NCI-H187 treated with DMSO at 0.1 percent for 48 hours (cell line): Measurements from ENCODE around the gene NTHL1.
"Not testable (repeated sequence)": the region's sequence is repeated elsewhere in the genome, so short reads cannot be mapped to it uniquely, and the experiment has no call there.

Experiments
- DNase-seq: peaks from one replicate; lab custom pipeline; 2025; lab: John Stamatoyannopoulos, UW

The NTHL1 gene

GRCh38 chr16:2040787-2041522, 6.7 kb downstream of the NTHL1 start:
- DNase-seq = no peak

- DNase-seq = no peak
Measured at GRCh38 chr16:2040041-2040786, 7.4 kb downstream of the NTHL1 start.

- no peak for DNase-seq
Measured at GRCh38 chr16:2039274-2040031, 8.2 kb downstream of the NTHL1 start.

- no peak for DNase-seq
Measured at GRCh38 chr16:2038382-2039231, 9.0 kb downstream of the NTHL1 start.

- DNase-seq = no peak
Measured at GRCh38 chr16:2037647-2038381, 9.8 kb downstream of the NTHL1 start.

GRCh38 chr16:2037115-2037514, 10.5 kb downstream of the NTHL1 start:
- no peak for DNase-seq

GRCh38 chr16:2036200-2036966, 11.3 kb downstream of the NTHL1 start:
- no peak for DNase-seq

- no peak for DNase-seq
Measured at GRCh38 chr16:2035431-2036199, 12.0 kb downstream of the NTHL1 start.

- DNase-seq = no peak
Measured at GRCh38 chr16:2034696-2035430, 12.8 kb downstream of the NTHL1 start.

GRCh38 chr16:2033909-2034695, 13.5 kb downstream of the NTHL1 start:
- DNase-seq = not testable (repeated sequence)

- no peak for DNase-seq
Measured at GRCh38 chr16:2033057-2033908, 14.4 kb downstream of the NTHL1 start.

GRCh38 chr16:2032285-2033056, 15.2 kb downstream of the NTHL1 start:
- no peak for DNase-seq

- DNase-seq = no peak
Measured at GRCh38 chr16:2031081-2031577, 16.5 kb downstream of the NTHL1 start.

- no peak for DNase-seq
Measured at GRCh38 chr16:2030036-2030435, 17.6 kb downstream of the NTHL1 start.

GRCh38 chr16:2029350-2029749, 18.3 kb downstream of the NTHL1 start:
- no peak for DNase-seq

- no peak for DNase-seq
Measured at GRCh38 chr16:2028620-2029220, 18.9 kb downstream of the NTHL1 start.
